ENCODE data around the gene UST. TPM values are rescaled to one million over a fixed set of nuclear protein-coding genes. Genes with fewer than 3 reads are reported as not detected.

UST gene
- polyA plus RNA-seq, 1 donor (not counting 4 experiments of a cell fraction or from before 2014, with no cell fraction given), result 6.1 TPM

DNA sequence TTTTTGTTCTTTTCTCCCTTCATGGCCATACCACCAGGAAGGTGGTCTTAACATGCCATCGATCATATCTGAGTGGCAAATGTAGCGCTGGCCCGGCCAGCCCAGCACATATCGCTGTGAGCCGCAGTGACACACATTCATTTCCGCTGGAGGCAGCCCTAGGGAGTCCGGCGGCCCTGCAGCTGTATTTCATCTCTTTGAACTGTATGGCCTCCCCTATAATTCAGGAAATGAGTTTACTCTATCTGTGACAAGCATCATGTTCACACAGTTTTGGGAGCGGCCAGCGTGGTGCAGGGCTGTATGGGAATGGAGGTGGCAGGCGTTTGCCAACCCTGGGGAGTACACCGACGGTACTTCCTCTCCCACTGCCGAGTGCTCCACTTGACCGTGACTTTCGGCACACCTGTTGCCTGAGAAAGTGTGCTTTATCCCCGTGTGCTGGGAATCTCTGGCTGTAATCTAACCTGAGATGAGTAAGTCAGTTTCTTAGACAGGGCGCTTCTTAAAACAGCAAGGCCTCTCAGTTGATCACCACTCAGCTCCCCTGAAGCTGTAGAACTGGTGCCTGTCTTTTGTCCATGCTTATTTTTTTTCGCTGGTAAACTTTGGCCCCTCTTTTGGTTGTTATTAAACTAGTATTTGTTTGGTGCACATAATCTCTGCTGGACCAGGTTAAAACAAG lies 313.6 kb downstream of the UST start:
- Histone ChIP-seq H3K9me1 (ENCODE audit: control insufficient read depth, extremely low read depth, insufficient read depth, low read length) (no peaks in the 10 kb centered on the region), H3K27ac (ENCODE audit: control insufficient read depth, insufficient read depth, low read length) (no peak overlapping the region), H3K36me3 (ENCODE audit: control insufficient read depth in 2 of 2, extremely low read depth in 1 of 2, insufficient read depth in 2 of 2, low read length in 2 of 2) (no peaks in the 10 kb centered on the region), H4K20me1 (ENCODE audit: control insufficient read depth, extremely low read depth, insufficient read depth, low read length) (no peaks in the 10 kb centered on the region), H3K79me2 (ENCODE audit: control insufficient read depth, insufficient read depth, low read length) (no peaks in the 10 kb centered on the region), H3K4me3 (ENCODE audit: control insufficient read depth in 2 of 3, extremely low read depth in 1 of 3, insufficient read depth in 2 of 3, low read depth in 1 of 3, low read length in 3 of 3) (no peak overlapping the region), H3K9me3 (ENCODE audit: control insufficient read depth, low read depth, low read length) (no peaks in the 10 kb centered on the region), H3K4me2 (ENCODE audit: control insufficient read depth, extremely low read depth, insufficient read depth, low read depth, low read length) (no peak overlapping the region), H3K9ac (ENCODE audit: control insufficient read depth, extremely low read depth, insufficient read depth, low read length) (no peak overlapping the region), H3K27me3 (ENCODE audit: control insufficient read depth, extremely low read depth, insufficient read depth, low read length) (no peaks in the 10 kb centered on the region), H2AFZ (ENCODE audit: control insufficient read depth, low read length) (no peak overlapping the region), H3K4me1 (ENCODE audit: control insufficient read depth, extremely low read depth, insufficient read depth, low read length) (no peaks in the 10 kb centered on the region)
- dilution Hi-C loops (cut with MboI; ENCODE audit: extremely low pct_ligation_motif_present, low sequenced_read_pairs), result no loop called here
- TF ChIP-seq EZH2 (IDR thresholded peaks at IDR 0.05; ENCODE audit: low read length), result no peak
- TF ChIP-seq, protein P1, sequence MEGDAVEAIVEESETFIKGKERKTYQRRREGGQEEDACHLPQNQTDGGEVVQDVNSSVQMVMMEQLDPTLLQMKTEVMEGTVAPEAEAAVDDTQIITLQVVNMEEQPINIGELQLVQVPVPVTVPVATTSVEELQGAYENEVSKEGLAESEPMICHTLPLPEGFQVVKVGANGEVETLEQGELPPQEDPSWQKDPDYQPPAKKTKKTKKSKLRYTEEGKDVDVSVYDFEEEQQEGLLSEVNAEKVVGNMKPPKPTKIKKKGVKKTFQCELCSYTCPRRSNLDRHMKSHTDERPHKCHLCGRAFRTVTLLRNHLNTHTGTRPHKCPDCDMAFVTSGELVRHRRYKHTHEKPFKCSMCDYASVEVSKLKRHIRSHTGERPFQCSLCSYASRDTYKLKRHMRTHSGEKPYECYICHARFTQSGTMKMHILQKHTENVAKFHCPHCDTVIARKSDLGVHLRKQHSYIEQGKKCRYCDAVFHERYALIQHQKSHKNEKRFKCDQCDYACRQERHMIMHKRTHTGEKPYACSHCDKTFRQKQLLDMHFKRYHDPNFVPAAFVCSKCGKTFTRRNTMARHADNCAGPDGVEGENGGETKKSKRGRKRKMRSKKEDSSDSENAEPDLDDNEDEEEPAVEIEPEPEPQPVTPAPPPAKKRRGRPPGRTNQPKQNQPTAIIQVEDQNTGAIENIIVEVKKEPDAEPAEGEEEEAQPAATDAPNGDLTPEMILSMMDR (optimal IDR thresholded peaks at IDR 0.05 in 1 of 3, IDR thresholded peaks at IDR 0.05 in 1 of 3, conservative IDR thresholded peaks at IDR 0.05 in 1 of 3; ENCODE audit: extremely low read depth in 1 of 3, insufficient read depth in 2 of 3, low read length in 3 of 3), result no peak
- FAIRE-seq (no peak), DNase-seq (ENCODE audit: low read depth, low spot score) (no peak)

- no peaks in the 10 kb centered on the region for H3K27me3 ChIP-seq (ENCODE audit: control insufficient read depth, extremely low read depth, insufficient read depth, low read length)
- no peak overlapping the region for H3K9ac ChIP-seq (ENCODE audit: control insufficient read depth, extremely low read depth, insufficient read depth, low read length)
- no peak for DNase-seq (ENCODE audit: low read depth, low spot score)
- peak overlapping the region; percentile 19 for H3K4me2 ChIP-seq (ENCODE audit: control insufficient read depth, extremely low read depth, insufficient read depth, low read depth, low read length)
- no peaks in the 10 kb centered on the region for H3K36me3 ChIP-seq (ENCODE audit: control insufficient read depth in 2 of 2, extremely low read depth in 1 of 2, insufficient read depth in 2 of 2, low read length in 2 of 2)
- H3K79me2 ChIP-seq (ENCODE audit: control insufficient read depth, insufficient read depth, low read length), result no peaks in the 10 kb centered on the region
- no peak overlapping the region for H3K27ac ChIP-seq (ENCODE audit: control insufficient read depth, insufficient read depth, low read length)
- FAIRE-seq, result no peak
- H3K4me3 ChIP-seq (ENCODE audit: control insufficient read depth in 2 of 3, extremely low read depth in 1 of 3, insufficient read depth in 2 of 3, low read depth in 1 of 3, low read length in 3 of 3), result no peak overlapping the region
- H3K9me1 ChIP-seq (ENCODE audit: control insufficient read depth, extremely low read depth, insufficient read depth, low read length), result no peaks in the 10 kb centered on the region
- no peaks in the 10 kb centered on the region for H3K4me1 ChIP-seq (ENCODE audit: control insufficient read depth, extremely low read depth, insufficient read depth, low read length)
- dilution Hi-C loops (cut with MboI; ENCODE audit: extremely low pct_ligation_motif_present, low sequenced_read_pairs), result no loop called here
- no peak overlapping the region for H2AFZ ChIP-seq (ENCODE audit: control insufficient read depth, low read length)
- H4K20me1 ChIP-seq (ENCODE audit: control insufficient read depth, extremely low read depth, insufficient read depth, low read length), result no peaks in the 10 kb centered on the region
- no peaks in the 10 kb centered on the region for H3K9me3 ChIP-seq (ENCODE audit: control insufficient read depth, low read depth, low read length)
- TF ChIP-seq, protein P1 (optimal IDR thresholded peaks at IDR 0.05 in 1 of 3, IDR thresholded peaks at IDR 0.05 in 1 of 3, conservative IDR thresholded peaks at IDR 0.05 in 1 of 3; ENCODE audit: extremely low read depth in 1 of 3, insufficient read depth in 2 of 3, low read length in 3 of 3), result no peak
- no peak for TF ChIP-seq EZH2 (IDR thresholded peaks at IDR 0.05; ENCODE audit: low read length)
Measured at GRCh38 chr6:149060985-149061760, 314.3 kb downstream of the UST start.
